Measurements from ENCODE around the gene B4GAT1. TPM values are rescaled to one million over a fixed set of nuclear protein-coding genes. Genes with fewer than 3 reads are reported as not detected.
A peak's percentile ranks its signal among the peaks of the same experiment; 100 is the strongest.

B4GAT1 gene
- total and polyA plus RNA-seq, 9 of the 15 experiments (the other 6 are each of a cell fraction or from before 2014, with no cell fraction given): 0.86 to 9.5 (median 3.8) TPM

DNA sequence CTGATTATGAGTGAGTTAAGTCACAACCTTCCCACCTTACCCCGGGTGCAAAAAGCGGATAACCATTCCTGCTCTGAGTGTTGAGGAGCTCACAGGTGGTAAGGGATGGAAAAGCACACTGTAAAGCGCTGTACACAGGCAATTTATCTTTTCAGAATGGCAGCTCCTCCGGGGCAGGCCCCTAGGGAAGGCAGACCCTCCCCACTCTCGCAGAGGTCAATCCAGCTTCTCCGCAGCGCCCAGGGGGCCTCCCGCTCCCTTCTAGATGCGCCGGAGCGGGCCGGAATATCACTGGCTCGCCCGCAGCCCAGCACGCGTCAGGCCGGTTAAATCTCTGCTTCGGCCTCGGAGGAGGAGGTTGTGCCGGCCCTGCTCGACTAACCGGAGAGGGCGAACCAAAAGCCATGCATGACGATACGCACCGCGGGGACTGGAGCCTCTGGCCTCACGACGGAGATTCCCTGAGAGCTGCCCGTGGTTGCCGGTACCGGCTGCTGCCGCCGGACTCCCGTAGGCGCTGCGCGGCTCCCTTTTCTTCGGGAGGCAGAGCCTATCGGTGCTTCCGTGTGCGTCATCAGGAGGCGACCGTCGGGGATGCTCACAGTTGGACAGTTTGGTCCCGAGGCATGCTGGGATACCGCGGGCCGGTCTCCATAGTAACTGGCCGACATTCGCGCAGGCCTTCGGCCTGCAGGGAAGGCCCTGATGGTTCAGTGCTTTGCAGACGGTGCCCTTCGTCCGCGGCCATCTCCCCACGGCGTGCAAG is 2.7 kb downstream of the B4GAT1 start, which contains the start of gene BRMS1 (continued):
- TF ChIP-seq ZNF766 (CRISPR knock-in tag; conservative IDR thresholded peaks at IDR 0.05): no peak
- TF ChIP-seq, protein P1, sequence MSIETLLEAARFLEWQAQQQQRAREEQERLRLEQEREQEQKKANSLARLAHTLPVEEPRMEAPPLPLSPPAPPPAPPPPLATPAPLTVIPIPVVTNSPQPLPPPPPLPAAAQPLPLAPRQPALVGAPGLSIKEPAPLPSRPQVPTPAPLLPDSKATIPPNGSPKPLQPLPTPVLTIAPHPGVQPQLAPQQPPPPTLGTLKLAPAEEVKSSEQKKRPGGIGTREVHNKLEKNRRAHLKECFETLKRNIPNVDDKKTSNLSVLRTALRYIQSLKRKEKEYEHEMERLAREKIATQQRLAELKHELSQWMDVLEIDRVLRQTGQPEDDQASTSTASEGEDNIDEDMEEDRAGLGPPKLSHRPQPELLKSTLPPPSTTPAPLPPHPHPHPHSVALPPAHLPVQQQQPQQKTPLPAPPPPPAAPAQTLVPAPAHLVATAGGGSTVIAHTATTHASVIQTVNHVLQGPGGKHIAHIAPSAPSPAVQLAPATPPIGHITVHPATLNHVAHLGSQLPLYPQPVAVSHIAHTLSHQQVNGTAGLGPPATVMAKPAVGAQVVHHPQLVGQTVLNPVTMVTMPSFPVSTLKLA (conservative IDR thresholded peaks at IDR 0.05): peak; percentile 64 to 91
- peak; percentile 68 to 77; a peak in 3 of 4 replicates for TF ChIP-seq FOXK2 (conservative IDR thresholded peaks at IDR 0.05 in 1 of 2, IDR thresholded peaks at IDR 0.05 in 1 of 2; ENCODE audit: low read depth in 2 of 2)
- TF ChIP-seq PHF21A (IDR thresholded peaks at IDR 0.05; ENCODE audit: borderline replicate concordance, low read depth): peak; percentile 97
- peak; percentile 57 for TF ChIP-seq RBM22 (IDR thresholded peaks at IDR 0.05; ENCODE audit: low read depth, low read length, poor library complexity, severe bottlenecking)
- peak; percentile 57; the same call in 1 of the 2 replicates for TF ChIP-seq MTA3 (IDR thresholded peaks at IDR 0.05; ENCODE audit: borderline replicate concordance)
- TF ChIP-seq, protein P2, sequence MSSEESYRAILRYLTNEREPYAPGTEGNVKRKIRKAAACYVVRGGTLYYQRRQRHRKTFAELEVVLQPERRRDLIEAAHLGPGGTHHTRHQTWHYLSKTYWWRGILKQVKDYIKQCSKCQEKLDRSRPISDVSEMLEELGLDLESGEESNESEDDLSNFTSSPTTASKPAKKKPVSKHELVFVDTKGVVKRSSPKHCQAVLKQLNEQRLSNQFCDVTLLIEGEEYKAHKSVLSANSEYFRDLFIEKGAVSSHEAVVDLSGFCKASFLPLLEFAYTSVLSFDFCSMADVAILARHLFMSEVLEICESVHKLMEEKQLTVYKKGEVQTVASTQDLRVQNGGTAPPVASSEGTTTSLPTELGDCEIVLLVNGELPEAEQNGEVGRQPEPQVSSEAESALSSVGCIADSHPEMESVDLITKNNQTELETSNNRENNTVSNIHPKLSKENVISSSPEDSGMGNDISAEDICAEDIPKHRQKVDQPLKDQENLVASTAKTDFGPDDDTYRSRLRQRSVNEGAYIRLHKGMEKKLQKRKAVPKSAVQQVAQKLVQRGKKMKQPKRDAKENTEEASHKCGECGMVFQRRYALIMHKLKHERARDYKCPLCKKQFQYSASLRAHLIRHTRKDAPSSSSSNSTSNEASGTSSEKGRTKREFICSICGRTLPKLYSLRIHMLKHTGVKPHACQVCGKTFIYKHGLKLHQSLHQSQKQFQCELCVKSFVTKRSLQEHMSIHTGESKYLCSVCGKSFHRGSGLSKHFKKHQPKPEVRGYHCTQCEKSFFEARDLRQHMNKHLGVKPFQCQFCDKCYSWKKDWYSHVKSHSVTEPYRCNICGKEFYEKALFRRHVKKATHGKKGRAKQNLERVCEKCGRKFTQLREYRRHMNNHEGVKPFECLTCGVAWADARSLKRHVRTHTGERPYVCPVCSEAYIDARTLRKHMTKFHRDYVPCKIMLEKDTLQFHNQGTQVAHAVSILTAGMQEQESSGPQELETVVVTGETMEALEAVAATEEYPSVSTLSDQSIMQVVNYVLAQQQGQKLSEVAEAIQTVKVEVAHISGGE (CRISPR knock-in tag; IDR thresholded peaks at IDR 0.05): no peak
- TF ChIP-seq NFIC (IDR thresholded peaks at IDR 0.05): 0 out of 2 replicates have a peak, but pooled peaks have one; percentile 8
- TF ChIP-seq ZC3H8 (IDR thresholded peaks at IDR 0.05): no peak
- TF ChIP-seq SPI1 (IDR thresholded peaks at IDR 0.05; ENCODE audit: borderline replicate concordance, low read depth, low read length): no peak
- no peak for TF ChIP-seq KAT2B (IDR thresholded peaks at IDR 0.05; ENCODE audit: low read depth, low read length)
- TF ChIP-seq, protein P3, sequence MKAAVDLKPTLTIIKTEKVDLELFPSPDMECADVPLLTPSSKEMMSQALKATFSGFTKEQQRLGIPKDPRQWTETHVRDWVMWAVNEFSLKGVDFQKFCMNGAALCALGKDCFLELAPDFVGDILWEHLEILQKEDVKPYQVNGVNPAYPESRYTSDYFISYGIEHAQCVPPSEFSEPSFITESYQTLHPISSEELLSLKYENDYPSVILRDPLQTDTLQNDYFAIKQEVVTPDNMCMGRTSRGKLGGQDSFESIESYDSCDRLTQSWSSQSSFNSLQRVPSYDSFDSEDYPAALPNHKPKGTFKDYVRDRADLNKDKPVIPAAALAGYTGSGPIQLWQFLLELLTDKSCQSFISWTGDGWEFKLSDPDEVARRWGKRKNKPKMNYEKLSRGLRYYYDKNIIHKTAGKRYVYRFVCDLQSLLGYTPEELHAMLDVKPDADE (conservative IDR thresholded peaks at IDR 0.05; ENCODE audit: control insufficient read depth, low read depth, low read length): peak; percentile 80
- TF ChIP-seq ZNF12 (CRISPR knock-in tag; IDR thresholded peaks at IDR 0.05): peak; percentile 59; the same call in 1 of the 2 replicates
- TF ChIP-seq, protein P4, sequence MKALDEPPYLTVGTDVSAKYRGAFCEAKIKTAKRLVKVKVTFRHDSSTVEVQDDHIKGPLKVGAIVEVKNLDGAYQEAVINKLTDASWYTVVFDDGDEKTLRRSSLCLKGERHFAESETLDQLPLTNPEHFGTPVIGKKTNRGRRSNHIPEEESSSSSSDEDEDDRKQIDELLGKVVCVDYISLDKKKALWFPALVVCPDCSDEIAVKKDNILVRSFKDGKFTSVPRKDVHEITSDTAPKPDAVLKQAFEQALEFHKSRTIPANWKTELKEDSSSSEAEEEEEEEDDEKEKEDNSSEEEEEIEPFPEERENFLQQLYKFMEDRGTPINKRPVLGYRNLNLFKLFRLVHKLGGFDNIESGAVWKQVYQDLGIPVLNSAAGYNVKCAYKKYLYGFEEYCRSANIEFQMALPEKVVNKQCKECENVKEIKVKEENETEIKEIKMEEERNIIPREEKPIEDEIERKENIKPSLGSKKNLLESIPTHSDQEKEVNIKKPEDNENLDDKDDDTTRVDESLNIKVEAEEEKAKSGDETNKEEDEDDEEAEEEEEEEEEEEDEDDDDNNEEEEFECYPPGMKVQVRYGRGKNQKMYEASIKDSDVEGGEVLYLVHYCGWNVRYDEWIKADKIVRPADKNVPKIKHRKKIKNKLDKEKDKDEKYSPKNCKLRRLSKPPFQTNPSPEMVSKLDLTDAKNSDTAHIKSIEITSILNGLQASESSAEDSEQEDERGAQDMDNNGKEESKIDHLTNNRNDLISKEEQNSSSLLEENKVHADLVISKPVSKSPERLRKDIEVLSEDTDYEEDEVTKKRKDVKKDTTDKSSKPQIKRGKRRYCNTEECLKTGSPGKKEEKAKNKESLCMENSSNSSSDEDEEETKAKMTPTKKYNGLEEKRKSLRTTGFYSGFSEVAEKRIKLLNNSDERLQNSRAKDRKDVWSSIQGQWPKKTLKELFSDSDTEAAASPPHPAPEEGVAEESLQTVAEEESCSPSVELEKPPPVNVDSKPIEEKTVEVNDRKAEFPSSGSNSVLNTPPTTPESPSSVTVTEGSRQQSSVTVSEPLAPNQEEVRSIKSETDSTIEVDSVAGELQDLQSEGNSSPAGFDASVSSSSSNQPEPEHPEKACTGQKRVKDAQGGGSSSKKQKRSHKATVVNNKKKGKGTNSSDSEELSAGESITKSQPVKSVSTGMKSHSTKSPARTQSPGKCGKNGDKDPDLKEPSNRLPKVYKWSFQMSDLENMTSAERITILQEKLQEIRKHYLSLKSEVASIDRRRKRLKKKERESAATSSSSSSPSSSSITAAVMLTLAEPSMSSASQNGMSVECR (CRISPR knock-in tag; IDR thresholded peaks at IDR 0.05): peak; percentile 98
- TF ChIP-seq PCBP1 (IDR thresholded peaks at IDR 0.05; ENCODE audit: low read depth, low read length, poor library complexity, severe bottlenecking): peak; percentile 65
